HG02943 (cell line): ENCODE measurements around the gene PRPSAP2.

ENCODE experiments used
- ATAC-seq: cut with Tn5 transposase; IDR thresholded peaks from one replicate; pipeline ENCODE4 v1.9.1; 2021; ENCODE audit warnings: mild to moderate bottlenecking, low read depth, moderate library complexity; ENCODE audit not compliant: unreplicated experiment

Gene PRPSAP2

GRCh38 chr17:18977021-18977420 lies 119.1 kb downstream of the PRPSAP2 start:
- ATAC-seq, result no peak

GRCh38 chr17:18977646-18978045 lies 119.7 kb downstream of the PRPSAP2 start:
- no peak for ATAC-seq

GRCh38 chr17:18978050-18978449 lies 120.1 kb downstream of the PRPSAP2 start:
- ATAC-seq, result no peak

GRCh38 chr17:18978655-18979054 lies 120.7 kb downstream of the PRPSAP2 start:
- ATAC-seq, result no peak
